AG04450 (cell line): ENCODE measurements around the gene RASSF1. TPM values are rescaled to one million over a fixed set of nuclear protein-coding genes. Genes with fewer than 3 reads are reported as not detected.
A peak's percentile ranks its signal among the peaks of the same experiment; 100 is the strongest.

ENCODE experiments used
- CTCF ChIA-PET: fragments of 300-600, 350-600 bp; formaldehyde crosslinking; extraction: SDS; loops from one replicate; lab custom pipeline; 2022; ENCODE audit warnings: antibody characterized with exemption, inconsistent platforms; lab: Charles Lee
- POLR2A ChIA-PET: fragments of 350-600 bp; formaldehyde crosslinking; extraction: SDS; loops from one replicate; lab custom pipeline; 2021; ENCODE audit warnings: antibody characterized with exemption, inconsistent platforms; lab: Yijun Ruan, JAX
- DNase-seq: peaks from one replicate; pipeline ENCODE4 v3.0.0-alpha.2; 2011; ENCODE audit warnings: low read depth, low spot score
- H3K27ac ChIP-seq: one replicate; pipeline ENCODE4 v1.5.1; 2012; ENCODE audit warnings: low read depth, low read length, control low read depth
- H3K27me3 ChIP-seq: one replicate; pipeline ENCODE4 v1.6.0; 2012; ENCODE audit warnings: low read length; ENCODE audit not compliant: control insufficient read depth, insufficient read depth
- H3K4me3 ChIP-seq: 2 replicates; pipeline ENCODE4 v1.5.1; 2011; ENCODE audit warnings: mild to moderate bottlenecking, low read depth, low read length, control low read depth
- H3K9me3 ChIP-seq: 2 replicates; pipeline ENCODE4 v1.5.1; 2012; ENCODE audit warnings: low read length; ENCODE audit not compliant: control insufficient read depth, insufficient read depth
- polyA plus RNA-seq: library from polyadenylated mRNA; depleted of rRNA; stranded (reverse); fragments of >200 nt; gene quantifications from 2 replicates; pipeline ENCODE4 v1.2.3, GENCODE V29; 2011
- TF ChIP-seq, protein P1 (sequence below): IDR thresholded peaks from 2 replicates; pipeline ENCODE4 v1.5.1; 2011; ENCODE audit warnings: low read depth, low read length, control low read depth, inconsistent platforms

The RASSF1 gene
- polyA plus RNA-seq, 1 experiment, result 25.1 TPM

DNA sequence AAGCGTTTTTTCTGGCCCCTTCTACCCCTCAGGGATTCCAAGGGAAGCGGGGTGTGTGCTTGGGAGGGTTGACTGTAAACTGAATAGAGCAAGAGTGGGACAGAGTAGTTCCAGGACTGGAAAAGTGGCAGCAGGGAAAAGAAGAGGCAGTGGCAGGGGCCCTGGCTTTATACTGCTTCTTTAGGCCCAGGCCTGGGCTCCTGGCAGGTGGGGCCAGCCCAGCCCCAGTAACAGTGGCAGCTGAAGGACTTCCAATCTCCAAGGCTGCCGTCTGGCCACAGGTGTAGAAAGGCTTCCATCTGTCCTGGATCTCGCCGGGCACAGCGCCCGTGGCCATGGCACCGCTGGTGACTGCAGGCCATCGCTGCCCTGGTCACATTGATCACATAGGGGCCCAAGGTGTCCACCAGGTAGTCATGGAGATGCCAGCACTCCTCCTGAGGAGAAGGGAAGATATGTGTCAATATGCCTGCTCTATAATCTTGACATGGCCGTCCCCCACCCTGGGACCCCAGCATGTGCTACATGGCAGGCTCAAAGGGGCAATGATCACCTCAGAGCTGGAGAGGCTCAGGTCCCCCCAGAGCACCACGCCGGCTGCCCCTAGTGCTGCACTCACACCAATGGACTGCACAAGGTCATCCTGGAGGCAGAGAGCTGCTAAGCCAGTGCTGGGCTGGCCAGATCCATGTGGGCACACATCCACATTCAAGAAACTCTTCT is 47.4 kb downstream of the RASSF1 start:
- ChIA-PET POLR2A (interaction anchor here (0.8 to 2.1 kb wide), 2 partner anchors 12 to 44 kb away, joined by 4 to 7 read pairs; no protein-coding TSS in a partner anchor), CTCF (interaction anchor here (0.6 kb wide), 1 partner anchor 28 kb away, joined by 3 read pairs; no protein-coding TSS in a partner anchor)
- no peaks in the 10 kb centered on the region; the same call in 1 of the 2 replicates for H3K9me3 ChIP-seq
- H3K4me3 ChIP-seq, result no peak overlapping the region
- no peak for DNase-seq
- TF ChIP-seq, protein P1, sequence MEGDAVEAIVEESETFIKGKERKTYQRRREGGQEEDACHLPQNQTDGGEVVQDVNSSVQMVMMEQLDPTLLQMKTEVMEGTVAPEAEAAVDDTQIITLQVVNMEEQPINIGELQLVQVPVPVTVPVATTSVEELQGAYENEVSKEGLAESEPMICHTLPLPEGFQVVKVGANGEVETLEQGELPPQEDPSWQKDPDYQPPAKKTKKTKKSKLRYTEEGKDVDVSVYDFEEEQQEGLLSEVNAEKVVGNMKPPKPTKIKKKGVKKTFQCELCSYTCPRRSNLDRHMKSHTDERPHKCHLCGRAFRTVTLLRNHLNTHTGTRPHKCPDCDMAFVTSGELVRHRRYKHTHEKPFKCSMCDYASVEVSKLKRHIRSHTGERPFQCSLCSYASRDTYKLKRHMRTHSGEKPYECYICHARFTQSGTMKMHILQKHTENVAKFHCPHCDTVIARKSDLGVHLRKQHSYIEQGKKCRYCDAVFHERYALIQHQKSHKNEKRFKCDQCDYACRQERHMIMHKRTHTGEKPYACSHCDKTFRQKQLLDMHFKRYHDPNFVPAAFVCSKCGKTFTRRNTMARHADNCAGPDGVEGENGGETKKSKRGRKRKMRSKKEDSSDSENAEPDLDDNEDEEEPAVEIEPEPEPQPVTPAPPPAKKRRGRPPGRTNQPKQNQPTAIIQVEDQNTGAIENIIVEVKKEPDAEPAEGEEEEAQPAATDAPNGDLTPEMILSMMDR, result no peak
- peak overlapping the region; percentile 61 for H3K27ac ChIP-seq
- H3K27me3 ChIP-seq, result no peaks in the 10 kb centered on the region

DNA sequence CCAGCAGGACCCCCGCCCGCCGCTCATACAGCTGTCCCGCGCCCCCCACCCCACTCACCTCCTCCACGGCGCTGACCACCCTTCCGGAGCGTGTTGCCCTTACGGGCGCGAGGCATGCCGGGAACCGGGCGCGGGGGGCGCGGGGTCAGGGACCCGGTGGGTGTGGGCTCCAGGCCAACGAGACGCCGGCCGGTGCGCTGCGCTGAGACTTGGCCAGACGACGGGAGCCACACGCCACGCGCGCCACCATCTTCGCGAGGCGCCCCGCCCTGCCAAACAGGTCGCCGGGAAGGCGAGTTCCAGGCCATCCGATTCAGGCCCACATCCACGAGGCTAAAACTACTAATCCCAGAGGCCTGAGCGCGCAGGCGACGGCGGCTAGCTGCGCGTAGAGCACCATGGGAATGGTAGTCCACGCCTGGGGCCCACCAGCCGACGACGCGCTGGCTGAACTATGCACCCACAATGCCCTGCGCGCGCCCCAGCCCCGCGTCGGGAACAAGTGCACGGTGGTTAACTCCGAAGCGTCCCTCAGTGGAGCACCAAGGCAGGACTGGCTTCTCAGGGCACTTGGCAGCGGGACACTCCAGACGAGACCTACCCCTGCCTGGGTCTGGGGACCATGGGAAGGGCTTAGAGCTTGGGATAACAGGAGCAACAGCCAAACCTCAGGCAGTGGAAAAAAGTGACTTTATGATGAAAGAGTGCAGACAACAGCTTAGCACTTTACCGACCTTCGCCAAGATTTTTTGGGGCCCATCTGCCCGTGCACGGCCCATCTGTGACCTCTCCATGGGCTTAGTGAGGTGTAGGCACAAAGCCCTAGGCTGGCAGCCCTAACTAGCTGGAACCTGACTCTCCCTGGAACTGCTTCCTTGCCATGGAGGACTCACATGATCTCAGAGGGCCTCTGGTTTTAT is 48.2 kb downstream of the RASSF1 start, which contains the start of gene IFRD2:
Gene IFRD2 (minus strand): TSS at position 271 of the 920 bp plus-strand sequence. CDS start 155 bp downstream, at position 116.
- peak; percentile 91 for DNase-seq
- H3K27me3 ChIP-seq, result no peaks in the 10 kb centered on the region
- H3K9me3 ChIP-seq, result no peaks in the 10 kb centered on the region; the same call in 1 of the 2 replicates
- TF ChIP-seq, protein P1, result no peak
- H3K27ac ChIP-seq, result peak within 1 kb of the TSS; percentile 61
- H3K4me3 ChIP-seq, result peak within 1 kb of the TSS; percentile 80
- ChIA-PET POLR2A (interaction anchor here (0.6 to 2.1 kb wide), 6 partner anchors 11 to 751 kb away, joined by 3 to 7 read pairs (median 4); partner anchors contain the start of gene TUSC2), CTCF (interaction anchor here (1.1 kb wide), 1 partner anchor 32 kb away, joined by 3 read pairs; no protein-coding TSS in a partner anchor)

DNA sequence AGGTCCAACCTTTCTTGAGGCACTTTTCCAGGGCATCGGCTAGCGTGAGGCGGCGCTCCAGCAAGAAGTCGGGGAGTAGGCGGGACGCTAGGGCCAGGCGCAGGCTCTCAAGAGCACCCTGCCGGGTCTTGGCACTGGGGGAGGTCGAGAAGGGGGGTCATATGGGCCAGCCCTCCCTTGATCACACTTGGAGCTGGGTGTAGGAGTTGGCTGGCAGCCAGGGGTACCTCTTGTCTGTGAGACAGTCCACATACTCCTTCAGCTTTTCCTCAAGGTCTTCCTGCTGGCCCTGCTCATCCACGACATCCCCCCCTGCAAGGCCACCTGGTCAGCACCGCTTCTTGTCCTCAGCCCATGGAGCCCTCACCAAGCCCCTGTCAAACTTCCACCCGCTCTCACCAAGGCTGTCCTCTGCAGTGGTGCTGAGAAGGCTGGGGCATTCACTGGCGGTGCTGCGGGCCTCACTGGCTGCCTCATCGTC is 50.4 kb downstream of the RASSF1 start:
- Histone ChIP-seq H3K27me3 (no peaks in the 10 kb centered on the region), H3K4me3 (no peak overlapping the region), H3K9me3 (no peaks in the 10 kb centered on the region; the same call in 1 of the 2 replicates), H3K27ac (no peak overlapping the region)
- DNase-seq, result no peak
- TF ChIP-seq, protein P1, result no peak
- CTCF ChIA-PET, result no interaction called here
- POLR2A ChIA-PET, result no interaction called here

DNA sequence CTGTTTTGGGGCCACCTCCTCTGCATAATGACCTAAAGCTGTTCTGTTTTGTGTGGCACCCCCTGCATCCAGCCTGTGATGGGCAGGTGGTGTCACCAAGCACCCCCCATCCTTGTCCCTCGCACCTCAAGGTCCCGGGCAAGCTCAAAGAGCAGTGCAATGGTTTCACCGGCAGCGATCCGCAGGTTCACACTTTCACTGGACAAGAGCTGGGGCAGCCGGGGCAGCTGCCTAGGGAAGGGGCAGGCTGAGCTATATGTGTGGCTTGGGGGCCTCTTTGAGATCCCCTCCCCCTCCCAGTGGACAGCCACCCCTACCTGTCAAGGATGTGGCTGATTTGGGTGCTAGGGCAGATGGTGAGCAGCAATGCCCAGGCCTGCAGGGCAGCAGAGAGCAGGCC is 51.5 kb downstream of the RASSF1 start:
- Histone ChIP-seq H3K9me3 (no peaks in the 10 kb centered on the region; the same call in 1 of the 2 replicates), H3K27ac (no peak overlapping the region), H3K27me3 (no peaks in the 10 kb centered on the region), H3K4me3 (no peak overlapping the region)
- TF ChIP-seq, protein P1, result no peak
- CTCF ChIA-PET, result interaction anchor here (0.8 kb wide), 1 partner anchor 18 kb away, joined by 3 read pairs; no protein-coding TSS in a partner anchor
- POLR2A ChIA-PET, result interaction anchor here (0.8 kb wide), 1 partner anchor 62 kb away, joined by 4 read pairs; no protein-coding TSS in a partner anchor
- DNase-seq, result no peak
